Endothelial cell of umbilical vein (primary cell): ENCODE data around the gene CRYBG2. TPM values are rescaled to one million over a fixed set of nuclear protein-coding genes. Genes with fewer than 3 reads are reported as not detected.

Experiments
- BruUV-seq: library from RNA; stranded (reverse); fragments of 400-500 nt; replicated peaks from 2 replicates; lab custom pipeline; 2021; lab: Mats Ljungman, UMichigan
- CTCF ChIA-PET: fragments of 300-600, 350-600 bp; sonication (Branson Sonifier 250); formaldehyde crosslinking; loops from one replicate; lab custom pipeline; 2021; ENCODE audit warnings: antibody characterized with exemption, inconsistent platforms; lab: Charles Lee
- POLR2A ChIA-PET: fragments of 300-600, 350-600 bp; sonication (Branson Sonifier 250); formaldehyde crosslinking; loops from one replicate; lab custom pipeline; 2021; ENCODE audit warnings: antibody characterized with exemption, inconsistent platforms; lab: Charles Lee
- DNase-seq: peaks from one replicate; pipeline ENCODE4 v3.0.0-alpha.2; 2011; ENCODE audit warnings: low read depth, low spot score
- FAIRE-seq: peaks from 2 replicates; lab custom pipeline; 2011; peaks lifted over from hg19 to GRCh38; lab: Jason Lieb, UNC
- H2AFZ ChIP-seq: 2 replicates; pipeline ENCODE4 v1.6.0; 2012; ENCODE audit warnings: low read depth, low read length, control low read depth, inconsistent platforms
- H3K27ac ChIP-seq: 2 replicates; pipeline ENCODE4 v1.5.1; 2011; ENCODE audit warnings: low read depth, mild to moderate bottlenecking, control low read depth, low read length, moderate library complexity; ENCODE audit not compliant: insufficient read depth
- H3K27me3 ChIP-seq, 2 experiments: 2 replicates each; pipeline versions ENCODE4 v1.6.0 to v1.6.1; 2011; ENCODE audit warnings: low read length in 2 of 2, mixed read lengths in 1 of 2; ENCODE audit not compliant: control insufficient read depth in 2 of 2, insufficient read depth in 2 of 2
- H3K36me3 ChIP-seq, 2 experiments: 2 replicates in 1 of 2; 3 replicates in 1 of 2; pipeline ENCODE4 v1.5.1; 2011; ENCODE audit warnings: low read length in 2 of 2, mild to moderate bottlenecking in 1 of 2, moderate library complexity in 1 of 2; ENCODE audit not compliant: control insufficient read depth in 2 of 2, insufficient read depth in 2 of 2; ENCODE audit errors: extremely low read depth in 1 of 2
- H3K4me1 ChIP-seq: 3 replicates; pipeline ENCODE4 v1.5.1; 2011; ENCODE audit warnings: mild to moderate bottlenecking, low read length; ENCODE audit not compliant: control insufficient read depth, insufficient read depth; ENCODE audit errors: extremely low read depth
- H3K4me2 ChIP-seq: 2 replicates; pipeline ENCODE4 v1.6.1; 2011; ENCODE audit warnings: low read length, control low read depth, mixed read lengths; ENCODE audit not compliant: insufficient read depth
- H3K4me3 ChIP-seq, 3 experiments: fragments of 200-600 bp in 1 of 3; sonication (generic), shearing (Covaris generic) in 1 of 3; replicated peaks in 1 of 3; 2 replicates each; pipeline ENCODE4 v1.5.1; 2011 to 2016; ENCODE audit warnings: control low read depth in 3 of 3, low read length in 3 of 3, mild to moderate bottlenecking in 2 of 3, inconsistent platforms in 1 of 3, low read depth in 1 of 3, moderate library complexity in 1 of 3; ENCODE audit not compliant: insufficient read depth in 1 of 3
- H3K79me2 ChIP-seq: 2 replicates; pipeline ENCODE4 v1.6.0; 2012; ENCODE audit warnings: low read length, inconsistent platforms; ENCODE audit not compliant: control insufficient read depth, insufficient read depth
- H3K9ac ChIP-seq: replicated peaks from 2 replicates; pipeline ENCODE3; 2011; ENCODE audit warnings: low read length, control low read depth; ENCODE audit not compliant: insufficient read depth; ENCODE audit errors: extremely low read depth
- H3K9me1 ChIP-seq: replicated peaks from 3 replicates; pipeline ENCODE4 v1.6.0; 2011; ENCODE audit warnings: mild to moderate bottlenecking, low read length; ENCODE audit not compliant: control insufficient read depth, insufficient read depth; ENCODE audit errors: extremely low read depth
- H3K9me3 ChIP-seq: replicated peaks from 2 replicates; pipeline ENCODE4 v1.5.1; 2012; ENCODE audit warnings: low read length, inconsistent platforms; ENCODE audit not compliant: control insufficient read depth, insufficient read depth
- H4K20me1 ChIP-seq: replicated peaks from 2 replicates; pipeline ENCODE3; 2011; ENCODE audit warnings: mild to moderate bottlenecking, low read length; ENCODE audit not compliant: control insufficient read depth, insufficient read depth; ENCODE audit errors: extremely low read depth
- EZH2 ChIP-seq: IDR thresholded peaks from 2 replicates; pipeline ENCODE4 v1.6.1; 2012; ENCODE audit warnings: borderline replicate concordance, low read depth, mild to moderate bottlenecking, moderate library complexity, low read length, inconsistent platforms; ENCODE audit not compliant: severe bottlenecking
- FOS ChIP-seq: IDR thresholded peaks from 2 replicates; pipeline ENCODE4 v1.6.1; 2011; ENCODE audit warnings: mild to moderate bottlenecking, low read length, moderate library complexity, borderline replicate concordance; ENCODE audit not compliant: insufficient read depth
- GATA2 ChIP-seq: IDR thresholded peaks from 2 replicates; pipeline ENCODE4 v1.7.0; 2011; ENCODE audit warnings: low read depth, mild to moderate bottlenecking, moderate library complexity, mixed read lengths, low read length; ENCODE audit not compliant: insufficient read length, insufficient read depth
- JUN ChIP-seq: IDR thresholded peaks from 2 replicates; pipeline ENCODE4 v1.6.1; 2011; ENCODE audit warnings: borderline replicate concordance, low read depth; ENCODE audit not compliant: insufficient read length, insufficient read depth
- MAX ChIP-seq: IDR thresholded peaks from 2 replicates; pipeline ENCODE4 v1.6.1; 2011; ENCODE audit not compliant: insufficient read depth, insufficient read length
- MYC ChIP-seq: IDR thresholded peaks from one replicate; pipeline ENCODE4 v1.6.1; 2011; ENCODE audit warnings: mild to moderate bottlenecking, low read depth, low read length
- POLR2A ChIP-seq: IDR thresholded peaks from 2 replicates; pipeline ENCODE4 v1.6.1; 2012; ENCODE audit warnings: low read depth, mild to moderate bottlenecking, control low read depth, low read length
- POLR2AphosphoS5 ChIP-seq: IDR thresholded peaks from 2 replicates; pipeline ENCODE4 v1.6.1; 2012; ENCODE audit warnings: low read depth, mild to moderate bottlenecking, control low read depth, low read length, moderate library complexity; ENCODE audit not compliant: insufficient read depth
- dilution Hi-C: fragments of 300-500 bp; cut with MboI; formaldehyde crosslinking; loops from one replicate; pipeline ENCODE4 v1.15.0; 2019; ENCODE audit warnings: low sequenced_read_pairs; ENCODE audit not compliant: extremely low pct_ligation_motif_present
- intact Hi-C: fragments of 100-400 bp; cut with micrococcal nuclease; formaldehyde crosslinking; loops from one replicate; pipeline ENCODE4 v1.10.0; 2022
- polyA plus RNA-seq, 4 experiments: library from polyadenylated mRNA; depleted of rRNA in 3 of 4; stranded (reverse) in 3 of 4; unstranded in 1 of 4; fragments of >200 nt; gene quantifications; 2 replicates each; pipeline versions ENCODE4 v1.2.1 to v1.2.3, GENCODE V29; 2011 to 2012; ENCODE audit warnings: missing spikeins in 1 of 4
- total RNA-seq: library from RNA; stranded (reverse); gene quantifications from 2 replicates; pipeline ENCODE4 v1.2.3, GENCODE V29; 2021
- TF ChIP-seq, protein P1 (sequence below), 2 donors: IDR thresholded peaks; 1 replicate in 1 of 2; 2 replicates in 1 of 2; pipeline ENCODE4 v1.5.1; 2011; ENCODE audit warnings: low read length in 2 of 2, mild to moderate bottlenecking in 2 of 2, moderate library complexity in 2 of 2, control low read depth in 1 of 2, inconsistent platforms in 1 of 2, low read depth in 1 of 2; ENCODE audit not compliant: insufficient read depth in 1 of 2; ENCODE audit errors: extremely low read depth in 1 of 2

CRYBG2 gene
- total and polyA plus RNA-seq, 2 donors (not counting 3 experiments of a cell fraction or from before 2014, with no cell fraction given), result not detected

GRCh38 chr1:26384076-26384475, 30.1 kb upstream of the CRYBG2 start:
- Histone ChIP-seq H3K9ac (no peak overlapping the region), H3K4me2 (no peak overlapping the region), H3K9me3 (no peaks in the 10 kb centered on the region), H3K36me3 (no peaks in the 10 kb centered on the region), H3K27ac (no peak overlapping the region), H2AFZ (no peak overlapping the region), H3K27me3 (peaks cover 0 to 2% of the 10 kb centered on the region in 2 experiments), H3K9me1 (no peaks in the 10 kb centered on the region), H3K79me2 (no peaks in the 10 kb centered on the region), H3K4me3 (no peak overlapping the region), H3K4me1 (no peaks in the 10 kb centered on the region), H4K20me1 (no peaks in the 10 kb centered on the region)
- ChIA-PET CTCF (interaction anchor here (3.6 kb wide), 1 partner anchor 33 kb away, joined by 13 read pairs; no protein-coding TSS in a partner anchor), POLR2A (no interaction called here)
- intact Hi-C loops (no loop called here), dilution Hi-C loops (no loop called here)
- FAIRE-seq (no peak), DNase-seq (no peak)
- TF ChIP-seq EZH2 (no peak), MAX (no peak), POLR2AphosphoS5 (no peak), GATA2 (no peak), JUN (no peak), MYC (no peak), FOS (no peak), POLR2A (no peak)
- TF ChIP-seq, protein P1, sequence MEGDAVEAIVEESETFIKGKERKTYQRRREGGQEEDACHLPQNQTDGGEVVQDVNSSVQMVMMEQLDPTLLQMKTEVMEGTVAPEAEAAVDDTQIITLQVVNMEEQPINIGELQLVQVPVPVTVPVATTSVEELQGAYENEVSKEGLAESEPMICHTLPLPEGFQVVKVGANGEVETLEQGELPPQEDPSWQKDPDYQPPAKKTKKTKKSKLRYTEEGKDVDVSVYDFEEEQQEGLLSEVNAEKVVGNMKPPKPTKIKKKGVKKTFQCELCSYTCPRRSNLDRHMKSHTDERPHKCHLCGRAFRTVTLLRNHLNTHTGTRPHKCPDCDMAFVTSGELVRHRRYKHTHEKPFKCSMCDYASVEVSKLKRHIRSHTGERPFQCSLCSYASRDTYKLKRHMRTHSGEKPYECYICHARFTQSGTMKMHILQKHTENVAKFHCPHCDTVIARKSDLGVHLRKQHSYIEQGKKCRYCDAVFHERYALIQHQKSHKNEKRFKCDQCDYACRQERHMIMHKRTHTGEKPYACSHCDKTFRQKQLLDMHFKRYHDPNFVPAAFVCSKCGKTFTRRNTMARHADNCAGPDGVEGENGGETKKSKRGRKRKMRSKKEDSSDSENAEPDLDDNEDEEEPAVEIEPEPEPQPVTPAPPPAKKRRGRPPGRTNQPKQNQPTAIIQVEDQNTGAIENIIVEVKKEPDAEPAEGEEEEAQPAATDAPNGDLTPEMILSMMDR (IDR thresholded peaks at IDR 0.05; ENCODE audit: extremely low read depth in 1 of 2, insufficient read depth in 1 of 2, low read depth in 1 of 2, low read length in 2 of 2), result no peak
- no TSS peak for BruUV-seq
